K562 (cell line): ENCODE results near the gene PDGFD. TPM values are rescaled to one million over a fixed set of nuclear protein-coding genes. Genes with fewer than 3 reads are reported as not detected.

ENCODE experiments used
- ATAC-seq: fragments of 200-7000 bp; cut with Tn5 transposase; 3 replicates; pipeline ENCODE4 v1.9.1; 2020; ENCODE audit warnings: moderate library complexity
- BruUV-seq: library from RNA; stranded (reverse); fragments of 400-500 nt; replicated peaks from 2 replicates; lab custom pipeline; 2021; lab: Mats Ljungman, UMichigan
- CTCF ChIA-PET: fragments of 300-600 bp; formaldehyde crosslinking; extraction: SDS; loops from one replicate; lab custom pipeline; 2021; ENCODE audit warnings: low intra/inter-chr PET ratio; lab: Yijun Ruan, JAX
- POLR2A ChIA-PET: fragments of 300-600, 350-650 bp; sonication (Branson Sonifier 250); formaldehyde crosslinking; extraction: SDS; loops from one replicate; lab custom pipeline; 2021; ENCODE audit warnings: antibody characterized with exemption, inconsistent platforms; lab: Yijun Ruan, JAX
- DNase-seq, 4 experiments: peaks; one replicate each; pipeline versions ENCODE4 v3.0.0 to v3.0.0-alpha.2; 2011 to 2018; ENCODE audit warnings: low spot score in 3 of 4, mixed read lengths in 3 of 4; ENCODE audit errors: extremely low read depth in 1 of 4
- FAIRE-seq: peaks from 2 replicates; lab custom pipeline; 2011; peaks lifted over from hg19 to GRCh38; lab: Jason Lieb, UNC
- H2AFZ ChIP-seq: 2 replicates; pipeline ENCODE4 v1.6.0; 2011; ENCODE audit warnings: low read depth, low read length, control low read depth, inconsistent platforms
- H3K27ac ChIP-seq: fragments of 200-600 bp; 3 replicates; pipeline ENCODE4 v1.8.0; 2011; ENCODE audit warnings: low read depth, mild to moderate bottlenecking, control low read depth, inconsistent platforms, low read length, moderate library complexity, mixed read lengths; ENCODE audit errors: extremely low read depth
- H3K27me3 ChIP-seq, 2 experiments: fragments of 300-600 bp in 1 of 2; 2 replicates in 1 of 2; 3 replicates in 1 of 2; pipeline versions ENCODE4 v1.6.0 to v1.8.0; 2011; ENCODE audit warnings: inconsistent platforms in 2 of 2, low read length in 2 of 2, mild to moderate bottlenecking in 1 of 2, mixed read lengths in 1 of 2, moderate library complexity in 1 of 2; ENCODE audit not compliant: control insufficient read depth in 2 of 2, insufficient read depth in 2 of 2
- H3K36me3 ChIP-seq: fragments of 300-600 bp; 3 replicates; pipeline ENCODE4 v1.8.0; 2011; ENCODE audit warnings: mild to moderate bottlenecking, low read length, inconsistent platforms; ENCODE audit not compliant: control insufficient read depth, insufficient read depth
- H3K4me1 ChIP-seq, 2 experiments: fragments of 200-600 bp in 1 of 2; replicated peaks in 1 of 2; 2 replicates in 1 of 2; 3 replicates in 1 of 2; pipeline versions ENCODE4 v1.5.1 to v1.8.0; 2011; ENCODE audit warnings: inconsistent platforms in 2 of 2, low read length in 2 of 2, mild to moderate bottlenecking in 1 of 2, mixed read lengths in 1 of 2, moderate library complexity in 1 of 2; ENCODE audit not compliant: control insufficient read depth in 2 of 2, insufficient read depth in 2 of 2
- H3K4me2 ChIP-seq: 2 replicates; pipeline ENCODE4 v1.6.1; 2011; ENCODE audit warnings: low read length, control low read depth, inconsistent platforms, mixed read lengths; ENCODE audit not compliant: insufficient read depth
- H3K4me3 ChIP-seq: fragments of 200-600 bp; sonication (generic), shearing (Covaris generic); 2 replicates; pipeline ENCODE4 v1.5.1; 2016; ENCODE audit warnings: control low read depth, inconsistent platforms
- H3K79me2 ChIP-seq: fragments of 200-600 bp; 3 replicates; pipeline ENCODE4 v1.8.0; 2011; ENCODE audit warnings: low read length, inconsistent platforms; ENCODE audit not compliant: control insufficient read depth, insufficient read depth
- H3K9ac ChIP-seq, 2 experiments: 2 replicates each; pipeline versions ENCODE4 v1.6.0 to v1.6.1; 2011; ENCODE audit warnings: low read depth in 2 of 2, low read length in 2 of 2, control low read depth in 1 of 2, inconsistent platforms in 1 of 2, mild to moderate bottlenecking in 1 of 2, mixed read lengths in 1 of 2; ENCODE audit not compliant: insufficient read depth in 1 of 2
- H3K9me1 ChIP-seq: one replicate; pipeline ENCODE4 v1.6.0; 2011; ENCODE audit warnings: inconsistent platforms, mild to moderate bottlenecking, low read length, moderate library complexity; ENCODE audit not compliant: control insufficient read depth, insufficient read depth
- H3K9me3 ChIP-seq: replicated peaks from 2 replicates; pipeline ENCODE4 v1.5.1; 2011; ENCODE audit warnings: low read depth, low read length, inconsistent platforms; ENCODE audit not compliant: control insufficient read depth, insufficient read depth
- H4K20me1 ChIP-seq: replicated peaks from 2 replicates; pipeline ENCODE4 v1.6.1; 2011; ENCODE audit warnings: low read length, inconsistent platforms, mixed read lengths; ENCODE audit not compliant: control insufficient read depth, insufficient read depth
- KHSRP ChIP-seq: fragments of 450-650 bp; IDR thresholded peaks from 2 replicates; pipeline ENCODE4 v1.6.1; 2017
- NFIX ChIP-seq: fragments of 250-450 bp; sonication (Bioruptor Pico); IDR thresholded peaks from 2 replicates; pipeline ENCODE4 v1.4.0; 2020; ENCODE audit warnings: low read depth, mild to moderate bottlenecking, moderate library complexity
- RAD21 ChIP-seq, 2 experiments: fragments of 250-450 bp in 1 of 2; fragments of 450-650 bp in 1 of 2; sonication (Bioruptor Pico) in 1 of 2; formaldehyde crosslinking in 1 of 2; IDR thresholded peaks in 1 of 2; conservative IDR thresholded peaks in 1 of 2; 2 replicates each; pipeline versions ENCODE4 v1.4.0 to v1.8.0; 2020 to 2022; ENCODE audit warnings: mild to moderate bottlenecking in 2 of 2, moderate library complexity in 1 of 2
- THRAP3 ChIP-seq: fragments of 450-650 bp; IDR thresholded peaks from 2 replicates; pipeline ENCODE4 v1.6.1; 2016; ENCODE audit warnings: mild to moderate bottlenecking, inconsistent platforms, borderline replicate concordance
- USF2 ChIP-seq: sonication (generic); formaldehyde crosslinking; IDR thresholded peaks from 2 replicates; pipeline ENCODE4 v1.5.0; 2020; ENCODE audit warnings: missing genetic modification reagents
- ZBTB26 ChIP-seq: fragments of 450-650 bp; formaldehyde crosslinking; IDR thresholded peaks from 2 replicates; pipeline ENCODE4 v1.4.0; 2022; ENCODE audit warnings: missing genetic modification characterization
- ZNF707 ChIP-seq: fragments of 250-450 bp; sonication (Bioruptor Pico); conservative IDR thresholded peaks from 2 replicates; pipeline ENCODE4 v1.8.0; 2022; ENCODE audit warnings: inconsistent platforms, mild to moderate bottlenecking, moderate library complexity
- WGBS: fragments of 100-300 bp; shearing (Covaris generic); methylation state at CpG from one replicate; pipeline ENCODE4 v1.1.6; 2016; ENCODE audit warnings: low coverage, mixed read lengths; ENCODE audit not compliant: insufficient coverage; ENCODE audit errors: missing lambda C conversion rate; 5-methylcytosine and 5-hydroxymethylcytosine counted together
- in situ Hi-C: fragments of 300-500 bp; cut with MboI; formaldehyde crosslinking; loops from 4 replicates; pipeline ENCODE4 v1.15.0; 2018; ENCODE audit warnings: inconsistent platforms, mixed read lengths
- intact Hi-C: fragments of 100-400 bp; cut with micrococcal nuclease; formaldehyde crosslinking; loops from 2 replicates; pipeline ENCODE4 v1.14.2; 2022
- polyA plus RNA-seq, 8 experiments: library from polyadenylated mRNA; depleted of rRNA in 4 of 8; stranded (reverse) in 5 of 8; unstranded in 3 of 8; fragments of >200 nt; fragmentation: Nextera tagmentation in 2 of 8; fragmentation: Illumina TruSeq in 1 of 8; extraction: Ambion mirVana in 2 of 8; extraction: Trizol in 1 of 8; gene quantifications; 2 replicates each; pipeline versions ENCODE4 v1.2.1 to v1.2.3, GENCODE V29; 2011 to 2014; ENCODE audit warnings: inconsistent platforms in 1 of 8, missing spikeins in 1 of 8
- total RNA-seq, 7 experiments: library from RNA; depleted of rRNA in 6 of 7; stranded (reverse); fragments of >200 nt in 6 of 7; fragmentation: Illumina TruSeq in 2 of 7; extraction: Trizol in 2 of 7; gene quantifications; 2 replicates each; pipeline versions ENCODE4 v1.2.1 to v1.2.3, GENCODE V29; 2011 to 2021; ENCODE audit warnings: low replicate concordance in 1 of 7

The PDGFD gene
- total and polyA plus RNA-seq, 9 of the 15 experiments (the other 6 are each of a cell fraction or from before 2014, with no cell fraction given) = 0.11 TPM; not detected in 8

- no peaks in the 10 kb centered on the region for H3K36me3 ChIP-seq
- no peak overlapping the region for H3K27ac ChIP-seq
- H3K9ac ChIP-seq = no peak overlapping the region
- ATAC-seq = no peak
- no peak overlapping the region for H3K4me2 ChIP-seq
- in situ Hi-C loops (no loop called here), intact Hi-C loops (no loop called here)
- no peak overlapping the region for H2AFZ ChIP-seq
- POLR2A ChIA-PET = no interaction called here
- no peak for TF ChIP-seq ZNF707
- TF ChIP-seq KHSRP = no peak
- no peak for TF ChIP-seq THRAP3
- TF ChIP-seq, all 486 proteins: peak for 0
- CTCF ChIA-PET = no interaction called here
- H3K4me3 ChIP-seq = no peak overlapping the region
- H4K20me1 ChIP-seq = no peaks in the 10 kb centered on the region
- no TSS peak for BruUV-seq
- no peaks in the 10 kb centered on the region for H3K9me1 ChIP-seq
- peaks cover 2% of the 10 kb centered on the region; the same call in 1 of the 2 replicates for H3K9me3 ChIP-seq
- FAIRE-seq (no peak), DNase-seq (no peak)
- H3K4me1 ChIP-seq = no peaks in the 10 kb centered on the region
- no peaks in the 10 kb centered on the region for H3K27me3 ChIP-seq
- no peaks in the 10 kb centered on the region for H3K79me2 ChIP-seq
- 0% methylated on average over 5 of the region's 5 CpGs for WGBS
Measured at GRCh38 chr11:103928040-103928801, 235.7 kb downstream of the PDGFD start.

- Histone ChIP-seq H4K20me1 (no peaks in the 10 kb centered on the region), H3K4me2 (no peak overlapping the region), H2AFZ (no peak overlapping the region), H3K27me3 (no peaks in the 10 kb centered on the region), H3K36me3 (no peaks in the 10 kb centered on the region), H3K9ac (no peak overlapping the region), H3K4me1 (no peaks in the 10 kb centered on the region), H3K27ac (no peak overlapping the region), H3K4me3 (no peak overlapping the region), H3K79me2 (no peaks in the 10 kb centered on the region), H3K9me3 (peaks cover 2% of the 10 kb centered on the region; the same call in 1 of the 2 replicates), H3K9me1 (no peaks in the 10 kb centered on the region)
- ChIA-PET CTCF (no interaction called here), POLR2A (no interaction called here)
- ATAC-seq (no peak), DNase-seq (no peak), FAIRE-seq (no peak)
- TF ChIP-seq USF2 (CRISPR knock-in tag) = no peak
- TF ChIP-seq NFIX = no peak
- peak in 1 of 2 experiments; percentile 31; a peak in 2 of 4 replicates for TF ChIP-seq RAD21 (CRISPR knock-in tag; conservative IDR thresholded peaks at IDR 0.05 in 1 of 2, IDR thresholded peaks at IDR 0.05 in 1 of 2)
- no peak for TF ChIP-seq ZBTB26
- no TSS peak for BruUV-seq
- in situ Hi-C loops (no loop called here), intact Hi-C loops (no loop called here)
- WGBS = 3% methylated on average over 2 of the region's 2 CpGs
Measured at GRCh38 chr11:103927535-103927934, 236.4 kb downstream of the PDGFD start.
